CD4-positive, alpha-beta T cell (primary cell): Measurements from ENCODE around the gene FAM110D. TPM values are rescaled to one million over a fixed set of nuclear protein-coding genes. Genes with fewer than 3 reads are reported as not detected.

Source experiments
- ATAC-seq: fragments of 200-7000 bp; cut with Tn5 transposase; one replicate; pipeline ENCODE4 v1.10.0; 2022; ENCODE audit warnings: mild to moderate bottlenecking; ENCODE audit not compliant: poor library complexity
- CTCF ChIA-PET: fragments of 350-600 bp; sonication (Branson Sonifier 250); formaldehyde crosslinking; loops from one replicate; lab custom pipeline; 2021; ENCODE audit warnings: antibody characterized with exemption, inconsistent platforms; lab: Charles Lee
- POLR2A ChIA-PET: fragments of 350-600 bp; sonication (Branson Sonifier 250); formaldehyde crosslinking; loops from one replicate; lab custom pipeline; 2021; ENCODE audit warnings: antibody characterized with exemption, inconsistent platforms; lab: Charles Lee
- DNase-seq, 14 experiments: peaks; one replicate each; pipeline ENCODE4 v3.0.0-alpha.2; 2013 to 2020; ENCODE audit warnings: mixed read lengths in 2 of 14
- H3K27ac ChIP-seq, 2 donors: one replicate each; pipeline versions ENCODE4 v1.5.1 to v1.7.0; 2013; ENCODE audit warnings: low read length in 2 of 2, low read depth in 1 of 2, mild to moderate bottlenecking in 1 of 2
- H3K27me3 ChIP-seq, 2 experiments: 1 replicate in 1 of 2; 2 replicates in 1 of 2; pipeline versions ENCODE4 v1.6.1 to v1.7.0; 2013; ENCODE audit warnings: low read length in 2 of 2, control low read depth in 1 of 2, mild to moderate bottlenecking in 1 of 2, moderate library complexity in 1 of 2; ENCODE audit not compliant: insufficient read depth in 2 of 2, control insufficient read depth in 1 of 2
- H3K36me3 ChIP-seq: one replicate; pipeline ENCODE4 v1.6.1; 2013; ENCODE audit warnings: low read length, control low read depth; ENCODE audit not compliant: insufficient read depth
- H3K4me1 ChIP-seq: one replicate; pipeline ENCODE4 v1.6.1; 2013; ENCODE audit warnings: low read length, control low read depth; ENCODE audit not compliant: insufficient read depth
- H3K4me3 ChIP-seq: one replicate; pipeline ENCODE4 v1.5.1; 2013; ENCODE audit warnings: mild to moderate bottlenecking, low read length, moderate library complexity
- H3K9me3 ChIP-seq, 2 experiments: 1 replicate in 1 of 2; 2 replicates in 1 of 2; pipeline versions ENCODE4 v1.6.1 to v1.7.0; 2013; ENCODE audit warnings: low read length in 2 of 2, mild to moderate bottlenecking in 2 of 2, control low read depth in 1 of 2, moderate library complexity in 1 of 2; ENCODE audit not compliant: control insufficient read depth in 1 of 2, insufficient read depth in 1 of 2
- H3K27ac Mint-ChIP-seq: one replicate; pipeline ENCODE4 v1.8.0; 2020; ENCODE audit warnings: mixed read lengths
- H3K27me3 Mint-ChIP-seq: one replicate; pipeline ENCODE4 v1.8.0; 2021; ENCODE audit warnings: mixed read lengths
- H3K36me3 Mint-ChIP-seq: one replicate; pipeline ENCODE4 v1.8.0; 2021; ENCODE audit warnings: low read depth, mixed read lengths
- H3K4me1 Mint-ChIP-seq: one replicate; pipeline ENCODE4 v1.8.0; 2021; ENCODE audit warnings: low read depth, mixed read lengths
- H3K4me3 Mint-ChIP-seq: one replicate; pipeline ENCODE4 v1.8.0; 2020; ENCODE audit warnings: mild to moderate bottlenecking, mixed read lengths
- H3K9me3 Mint-ChIP-seq: one replicate; pipeline ENCODE4 v1.8.0; 2020; ENCODE audit warnings: mixed read lengths
- CTCF ChIP-seq: fragments of 200-600 bp; IDR thresholded peaks from one replicate; pipeline ENCODE4 v1.8.0; 2022; ENCODE audit warnings: antibody characterized with exemption, mild to moderate bottlenecking
- intact Hi-C, 2 experiments: fragments of 100-400 bp; cut with DNase I in 1 of 2; cut with micrococcal nuclease in 1 of 2; formaldehyde crosslinking; loops; one replicate each; pipeline versions ENCODE4 v1.15.1 to v1.9.0; 2023 to 2025; cut with DNase I, micrococcal nuclease
- total RNA-seq, 174 experiments: library from RNA in 2 of 174; stranded (reverse) in 2 of 174; gene quantifications; one replicate each; pipeline ENCODE4 v1.2.3 and lab custom pipeline; 2021 to 2026

The FAM110D gene
- total RNA-seq, 2 experiments from 2014 or later = not detected

- Histone ChIP-seq H3K4me3 (peak overlapping the region; percentile 42), H3K36me3 (peaks cover 8% of the 10 kb centered on the region), H3K27ac (peak overlapping the region; percentile 8 to 47), H3K4me1 (peaks cover 17% of the 10 kb centered on the region), H3K27me3 (no peaks in the 10 kb centered on the region), H3K9me3 (no peaks in the 10 kb centered on the region)
- ChIA-PET POLR2A (interaction anchor here (0.7 to 3.2 kb wide), 19 partner anchors 11 to 1536 kb away, joined by 3 to 67 read pairs (median 4); partner anchors contain the start of genes CEP85, DHDDS, PDIK1L and ZNF593), CTCF (interaction anchor here (1.1 to 7.7 kb wide), 11 partner anchors 13 to 231 kb away, joined by 3 to 41 read pairs (median 7); partner anchors contain the start of genes CEP85, PDIK1L and ZNF593)
- H3K4me1 Mint-ChIP-seq = peaks cover 51% of the 10 kb centered on the region
- H3K36me3 Mint-ChIP-seq = peaks cover 35% of the 10 kb centered on the region
- H3K27me3 Mint-ChIP-seq = no peaks in the 10 kb centered on the region
- DNase-seq = peak; percentile 23 to 95 (median 38)
- peak overlapping the region; percentile 86 for H3K27ac Mint-ChIP-seq
- no peaks in the 10 kb centered on the region for H3K9me3 Mint-ChIP-seq
- ATAC-seq = peak; percentile 98
- no peak for TF ChIP-seq CTCF
- intact Hi-C loops = loop anchor here in 1 of 2 experiments (1.0 kb wide), 3 partner anchors 15 to 21 kb away; partner anchors contain the start of gene PDIK1L
- H3K4me3 Mint-ChIP-seq = peak overlapping the region; percentile 47
These were observed 32.4 kb upstream of the FAM110D start for GRCh38 chr1:26126321-26127084.

- Mint-ChIP-seq H3K27ac (peak overlapping the region; percentile 86), H3K4me3 (peak overlapping the region; percentile 47), H3K27me3 (no peaks in the 10 kb centered on the region), H3K4me1 (peaks cover 51% of the 10 kb centered on the region), H3K9me3 (no peaks in the 10 kb centered on the region), H3K36me3 (peaks cover 25% of the 10 kb centered on the region)
- Histone ChIP-seq H3K36me3 (peaks cover under 1% of the 10 kb centered on the region), H3K9me3 (no peaks in the 10 kb centered on the region), H3K27ac (no peak overlapping the region), H3K4me1 (peaks cover 17% of the 10 kb centered on the region), H3K27me3 (no peaks in the 10 kb centered on the region), H3K4me3 (peak overlapping the region; percentile 42)
- intact Hi-C loops = loop anchor here in 1 of 2 experiments (2.0 kb wide), 1 partner anchor 15 kb away; no protein-coding TSS in a partner anchor
- POLR2A ChIA-PET = interaction anchor here (0.8 to 3.2 kb wide), 13 partner anchors 11 to 1105 kb away, joined by 3 to 67 read pairs (median 9); partner anchors contain the start of genes CEP85, PDIK1L and ZNF593
- no peak for TF ChIP-seq CTCF
- ATAC-seq (no peak), DNase-seq (peak in 4 of 14 experiments; percentile 31 to 49 (median 44))
- CTCF ChIA-PET = interaction anchor here (1.1 to 7.7 kb wide), 11 partner anchors 12 to 148 kb away, joined by 3 to 41 read pairs (median 7); partner anchors contain the start of genes CEP85, PDIK1L and ZNF593
These were observed 31.4 kb upstream of the FAM110D start for GRCh38 chr1:26127235-26128163.

GRCh38 chr1:26129778-26130177 lies 29.1 kb upstream of the FAM110D start:
- intact Hi-C loops = loop anchor here in 1 of 2 experiments (2.0 kb wide), 1 partner anchor 13 kb away; no protein-coding TSS in a partner anchor
- peaks cover 17% of the 10 kb centered on the region for H3K4me1 ChIP-seq
- TF ChIP-seq CTCF = no peak
- peaks cover 6% of the 10 kb centered on the region for H3K36me3 Mint-ChIP-seq
- H3K9me3 ChIP-seq = no peaks in the 10 kb centered on the region
- H3K27me3 ChIP-seq = no peaks in the 10 kb centered on the region
- DNase-seq (no peak), ATAC-seq (no peak)
- H3K27ac Mint-ChIP-seq = no peak overlapping the region
- CTCF ChIA-PET = interaction anchor here (7.7 kb wide), 1 partner anchor 15 kb away, joined by 41 read pairs; no protein-coding TSS in a partner anchor
- H3K36me3 ChIP-seq = no peaks in the 10 kb centered on the region
- peaks cover 37% of the 10 kb centered on the region for H3K4me1 Mint-ChIP-seq
- H3K9me3 Mint-ChIP-seq = no peaks in the 10 kb centered on the region
- H3K4me3 Mint-ChIP-seq = no peak overlapping the region
- H3K27me3 Mint-ChIP-seq = no peaks in the 10 kb centered on the region
- H3K27ac ChIP-seq = no peak overlapping the region
- POLR2A ChIA-PET = interaction anchor here (0.8 kb wide), 1 partner anchor 13 kb away, joined by 3 read pairs; no protein-coding TSS in a partner anchor
- no peak overlapping the region for H3K4me3 ChIP-seq
